GOT3 (cell line): ENCODE measurements around the gene SH3BP5L.

Source experiments
- DNase-seq: peaks from one replicate; lab custom pipeline; 2025; ENCODE audit warnings: mixed read lengths; lab: John Stamatoyannopoulos, UW

SH3BP5L gene

DNA sequence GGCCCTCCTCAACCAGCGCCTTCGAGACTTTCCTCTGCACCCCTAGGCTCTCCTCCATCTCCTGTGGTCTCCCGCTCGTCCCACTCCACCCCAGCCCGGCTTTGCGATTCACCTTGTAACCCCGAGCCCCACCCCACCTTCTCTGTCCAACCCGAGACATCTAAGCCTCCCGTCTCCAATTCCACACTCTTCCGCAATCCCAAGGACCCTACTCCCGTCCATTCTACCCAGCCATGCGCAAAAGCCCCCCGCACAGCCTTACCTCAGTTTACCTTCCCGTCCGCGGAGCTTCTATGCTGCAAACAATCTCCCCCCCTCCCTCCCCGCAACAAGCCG, 174 bp downstream of the SH3BP5L start:
- DNase-seq = no peak

DNA sequence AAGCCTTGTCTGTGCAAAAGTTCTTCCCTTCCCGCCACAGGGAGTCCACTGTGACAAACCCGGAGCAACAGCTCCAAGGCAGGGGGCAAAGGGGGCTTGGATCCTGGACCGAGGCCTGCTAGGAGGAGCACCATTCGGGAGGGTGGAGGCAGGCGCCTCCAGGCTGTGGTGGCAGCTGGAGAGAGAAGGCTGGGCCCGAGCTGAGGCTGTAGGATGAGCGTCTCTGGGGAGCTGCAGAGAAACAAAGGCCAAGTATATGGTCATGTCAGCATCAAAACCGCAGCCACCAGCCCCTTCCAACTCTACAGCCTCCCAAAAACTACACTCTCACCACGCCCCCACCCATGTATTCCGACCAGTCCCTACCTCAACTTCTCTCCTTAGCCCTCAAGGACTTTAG, 579 bp downstream of the SH3BP5L start:
- DNase-seq = no peak

DNA sequence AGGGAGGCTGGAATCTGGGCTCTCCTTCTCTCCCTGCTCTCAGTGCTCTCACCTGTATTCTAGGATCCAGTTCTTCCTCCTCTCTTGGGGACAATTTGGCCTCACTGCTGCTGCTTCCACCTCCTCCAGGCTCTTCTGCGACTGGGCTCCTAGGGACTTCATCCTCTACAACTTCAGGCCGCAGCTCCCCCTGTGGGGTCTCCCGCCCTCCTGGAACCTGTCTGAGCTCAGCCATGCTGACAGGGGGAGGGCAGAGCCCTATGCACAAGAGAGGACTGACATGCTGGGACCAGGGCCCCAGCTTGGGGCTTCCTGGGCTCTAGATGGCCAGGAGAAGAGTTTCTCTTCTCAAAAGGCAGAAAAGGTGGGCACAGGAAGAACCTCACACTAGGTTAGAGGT, 1.0 kb downstream of the SH3BP5L start:
- DNase-seq = no peak

DNA sequence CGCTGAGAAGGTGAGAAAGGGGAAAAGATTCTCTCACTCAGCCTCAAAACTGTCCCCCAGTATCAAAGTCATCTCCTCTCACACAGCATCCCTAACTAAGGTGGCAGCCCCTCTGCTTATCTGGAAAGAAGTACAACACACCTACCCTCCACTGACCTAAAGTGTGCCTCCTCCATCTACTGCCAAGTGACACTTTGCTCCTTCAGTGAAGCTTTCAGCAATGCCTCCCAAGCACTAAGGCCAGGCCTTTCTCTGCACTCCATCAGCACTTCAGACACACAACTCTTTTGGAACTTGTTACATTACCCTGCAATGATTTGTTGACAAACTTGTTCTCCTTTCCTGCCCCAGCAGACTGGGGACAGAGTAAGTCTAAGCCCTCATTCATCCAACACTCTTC, 1.4 kb downstream of the SH3BP5L start:
- DNase-seq = no peak

DNA sequence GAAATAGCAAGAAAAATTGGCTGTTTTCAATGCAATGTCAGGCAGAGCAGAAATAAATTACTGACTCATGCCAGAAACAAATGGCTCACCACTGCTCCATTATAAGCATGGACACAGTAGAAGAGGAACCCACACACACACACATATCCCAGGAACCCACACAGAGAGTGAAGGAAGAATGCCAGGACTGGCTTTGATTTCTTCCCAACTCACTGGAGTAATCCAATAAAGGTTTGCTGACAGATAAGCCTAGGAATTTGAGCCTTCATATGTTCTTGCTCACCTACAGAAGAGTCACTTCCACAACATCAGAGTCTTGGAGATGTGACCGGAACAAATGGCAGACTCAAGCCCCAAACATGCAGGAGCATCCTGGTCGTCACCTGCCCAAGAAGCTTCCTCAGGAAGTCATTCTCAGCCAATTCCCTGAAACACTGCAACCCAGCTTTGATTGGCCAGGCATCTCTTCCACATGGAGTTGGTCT, 2.2 kb downstream of the SH3BP5L start:
- DNase-seq = peak; percentile 38

DNA sequence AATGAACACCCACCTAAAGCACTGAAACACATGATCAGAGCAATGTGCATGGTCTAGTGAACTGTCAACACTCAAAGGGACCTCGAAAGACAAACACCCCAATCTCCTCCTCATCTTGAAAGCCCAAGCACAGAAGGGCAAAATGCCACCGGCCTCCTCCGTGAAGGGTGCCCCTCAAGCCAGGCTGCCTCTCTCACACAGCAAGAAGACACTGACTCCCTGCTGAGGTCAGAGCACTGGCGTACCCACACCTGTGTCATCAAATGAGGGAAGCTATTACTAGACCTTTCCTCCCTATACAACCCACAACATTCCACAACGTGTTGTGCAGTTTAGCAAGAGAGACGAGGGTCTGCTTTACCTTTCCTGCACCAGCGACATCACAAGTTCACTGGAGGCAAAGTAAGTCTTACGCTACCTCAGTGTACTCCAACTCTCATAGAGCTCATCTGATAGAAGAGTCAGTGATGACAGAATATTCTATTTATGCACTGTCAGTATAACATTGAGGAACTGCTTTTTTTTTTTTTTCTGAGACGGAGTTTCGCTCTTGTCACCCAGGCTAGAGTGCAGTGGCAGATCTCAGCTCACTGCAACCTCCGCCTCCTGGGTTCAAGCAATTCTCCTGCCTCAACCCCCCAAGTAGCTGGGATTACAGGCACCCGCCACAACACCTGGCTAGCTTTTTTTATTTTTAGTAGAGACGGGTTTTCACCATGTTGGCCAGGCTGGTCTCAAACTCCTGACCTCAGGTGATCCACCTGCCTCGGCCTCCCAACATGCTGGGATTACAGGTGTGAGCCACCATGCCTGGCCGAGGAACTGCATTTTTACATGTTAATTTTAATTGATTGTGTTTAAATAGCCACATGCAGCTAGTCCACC, 3.3 kb downstream of the SH3BP5L start:
- no peak for DNase-seq

DNA sequence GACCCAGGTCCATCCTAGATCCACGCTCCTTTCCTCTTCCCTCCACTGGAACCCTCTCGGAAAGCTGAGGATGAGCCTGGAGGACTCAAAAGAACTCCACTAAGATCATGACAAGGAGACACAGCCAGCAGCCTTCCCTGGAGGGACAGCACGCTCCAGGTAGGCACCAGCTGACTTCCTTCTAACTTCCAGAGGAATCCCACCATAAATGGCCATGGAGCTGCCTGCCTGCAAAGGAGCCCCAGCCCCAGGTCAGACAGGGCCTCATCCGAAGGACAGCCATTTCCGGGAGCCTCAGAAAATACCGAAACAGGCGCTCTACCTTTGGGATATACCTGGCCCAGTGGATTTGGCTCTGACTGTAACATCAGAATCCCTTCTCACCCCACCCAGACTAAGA, 4.1 kb downstream of the SH3BP5L start:
- no peak for DNase-seq

DNA sequence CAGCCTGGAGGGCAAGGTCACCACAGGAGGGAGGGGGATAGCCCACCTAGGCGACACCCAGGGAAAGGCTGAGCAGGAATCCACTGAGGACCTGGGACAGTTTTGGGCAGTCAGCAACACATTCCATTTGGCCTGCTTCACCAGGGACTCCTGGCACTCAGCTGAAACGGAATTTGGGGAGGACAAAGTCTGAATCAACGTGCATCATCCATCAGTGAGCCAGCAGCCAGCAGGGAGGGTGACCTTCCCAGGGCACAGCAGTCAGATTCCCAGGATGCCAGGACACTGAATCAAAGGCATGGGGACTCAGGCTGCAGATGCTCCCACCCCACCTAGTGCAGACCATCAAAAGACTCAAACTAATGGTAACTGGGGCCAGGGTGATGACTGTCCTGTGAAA, 4.6 kb downstream of the SH3BP5L start:
- no peak for DNase-seq

DNA sequence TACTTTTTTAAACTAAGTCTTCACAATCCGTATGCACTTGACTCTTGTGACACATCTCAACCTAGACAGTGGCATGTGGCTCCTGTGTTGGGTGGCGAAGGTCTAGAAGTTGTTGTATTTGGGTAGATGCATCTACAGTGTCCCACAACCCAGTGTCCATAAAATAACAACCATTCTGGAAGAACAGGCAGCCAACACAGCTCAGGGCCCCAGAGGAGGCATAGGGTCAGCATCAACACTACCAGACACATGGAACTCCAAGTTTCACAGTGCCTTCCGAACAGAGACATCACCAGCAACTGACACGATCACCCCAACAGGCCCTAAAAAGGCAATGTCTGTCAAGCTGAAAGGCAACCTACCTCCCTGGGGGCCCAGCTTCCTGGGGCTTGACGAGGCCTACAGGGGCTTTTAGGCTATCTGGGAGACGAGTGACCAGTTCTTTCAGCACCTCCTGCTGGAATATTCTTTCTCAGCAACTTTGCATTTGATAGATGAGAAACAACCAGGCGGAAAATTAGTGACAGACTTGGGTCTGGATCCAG, 5.6 kb downstream of the SH3BP5L start:
- no peak for DNase-seq

DNA sequence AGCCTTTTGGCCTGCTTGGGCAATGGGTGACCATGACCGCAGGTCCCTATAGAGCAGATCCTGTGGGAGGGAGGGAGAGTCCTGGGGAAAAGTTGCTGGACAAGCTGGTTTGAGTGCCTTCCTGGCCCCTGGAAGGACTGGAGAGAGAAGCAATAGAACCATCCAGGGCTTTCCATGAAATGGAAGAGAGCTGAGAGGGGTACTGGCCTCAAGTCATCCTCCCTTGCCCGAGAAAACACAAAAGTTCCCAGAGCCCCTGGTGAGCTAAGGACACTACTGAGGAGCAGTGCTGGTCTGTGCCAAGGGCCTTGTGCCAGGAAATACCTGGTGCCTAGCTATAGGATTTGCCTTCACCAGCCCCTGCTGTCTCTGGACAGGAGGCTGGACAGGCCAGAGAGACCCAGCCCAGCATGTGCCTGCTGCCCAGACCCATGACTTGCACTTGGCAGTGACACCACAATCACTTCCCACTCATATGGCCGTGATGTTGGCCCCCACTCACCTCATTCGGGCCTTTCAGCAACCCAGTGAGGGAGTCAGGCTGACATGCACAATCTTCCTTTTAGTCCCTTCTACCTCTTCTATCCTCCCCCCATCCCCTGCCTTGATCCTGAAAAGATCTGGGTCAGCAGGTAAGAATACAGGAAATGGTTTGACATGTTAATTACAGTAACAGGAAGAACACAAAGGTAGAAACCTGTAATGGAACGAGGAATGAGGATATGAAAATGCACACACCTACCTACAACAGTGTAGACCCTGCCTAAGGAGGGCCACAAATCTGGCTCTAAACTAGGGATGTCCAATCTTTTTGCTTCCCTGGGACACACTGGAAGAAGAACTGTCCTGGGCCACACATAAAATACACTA, 7.0 kb downstream of the SH3BP5L start:
- DNase-seq = no peak

DNA sequence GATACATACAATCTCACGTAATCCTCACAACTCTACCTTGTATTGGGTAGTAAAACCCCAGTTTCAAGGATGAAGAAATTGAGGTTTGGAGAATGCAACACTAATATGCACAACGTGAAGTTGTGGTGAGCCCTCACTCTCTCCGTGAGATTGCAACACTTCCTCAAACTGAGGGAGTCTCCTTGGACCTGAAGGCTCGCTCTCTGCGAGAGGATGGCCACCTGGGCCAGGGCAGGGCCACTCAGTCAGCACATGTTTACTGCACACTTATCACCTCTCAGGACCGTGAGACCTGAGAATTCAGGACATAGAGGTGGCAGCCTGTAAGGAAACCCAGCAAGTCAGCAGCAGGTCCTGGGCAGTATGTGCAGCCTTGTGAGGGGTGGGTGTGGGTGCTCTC, 8.7 kb downstream of the SH3BP5L start:
- no peak for DNase-seq

DNA sequence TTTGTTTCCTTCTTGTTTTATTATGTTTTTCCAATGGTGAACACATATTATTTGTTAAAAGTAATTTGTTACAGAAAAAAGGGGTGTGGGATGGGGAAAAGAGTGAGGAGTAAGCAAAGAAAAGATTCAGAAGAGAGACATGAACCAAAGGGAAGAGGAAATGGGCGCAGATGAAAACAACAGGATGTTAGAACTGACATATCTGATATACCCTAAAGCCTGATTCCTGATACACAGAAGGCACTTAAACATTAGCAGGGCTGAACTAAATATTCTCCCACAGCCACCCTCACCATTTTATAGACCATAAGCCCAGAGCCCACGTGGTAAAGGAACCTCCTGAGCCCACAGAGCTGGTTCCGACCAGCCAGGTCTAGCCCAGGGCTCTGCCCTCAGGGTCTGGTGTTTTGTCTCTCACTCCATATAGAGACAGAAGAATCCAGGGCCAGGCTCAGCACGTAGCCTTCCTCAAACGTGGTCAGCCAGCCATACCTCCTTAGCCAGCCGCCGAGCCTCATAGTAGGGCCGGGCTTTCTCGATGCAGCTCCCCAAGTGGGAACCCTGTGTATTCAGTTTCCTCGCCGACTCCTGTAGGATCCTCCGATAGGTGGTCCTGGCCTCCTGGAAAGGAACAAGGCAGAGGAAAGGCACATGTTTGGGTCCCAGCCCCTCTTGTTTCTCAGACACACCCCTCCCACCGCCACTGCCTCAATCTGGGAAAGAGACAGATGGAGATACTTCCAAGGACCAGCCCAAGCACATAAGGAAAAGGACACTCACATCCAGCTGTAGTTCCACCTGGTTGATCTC, 9.5 kb downstream of the SH3BP5L start:
- no peak for DNase-seq

DNA sequence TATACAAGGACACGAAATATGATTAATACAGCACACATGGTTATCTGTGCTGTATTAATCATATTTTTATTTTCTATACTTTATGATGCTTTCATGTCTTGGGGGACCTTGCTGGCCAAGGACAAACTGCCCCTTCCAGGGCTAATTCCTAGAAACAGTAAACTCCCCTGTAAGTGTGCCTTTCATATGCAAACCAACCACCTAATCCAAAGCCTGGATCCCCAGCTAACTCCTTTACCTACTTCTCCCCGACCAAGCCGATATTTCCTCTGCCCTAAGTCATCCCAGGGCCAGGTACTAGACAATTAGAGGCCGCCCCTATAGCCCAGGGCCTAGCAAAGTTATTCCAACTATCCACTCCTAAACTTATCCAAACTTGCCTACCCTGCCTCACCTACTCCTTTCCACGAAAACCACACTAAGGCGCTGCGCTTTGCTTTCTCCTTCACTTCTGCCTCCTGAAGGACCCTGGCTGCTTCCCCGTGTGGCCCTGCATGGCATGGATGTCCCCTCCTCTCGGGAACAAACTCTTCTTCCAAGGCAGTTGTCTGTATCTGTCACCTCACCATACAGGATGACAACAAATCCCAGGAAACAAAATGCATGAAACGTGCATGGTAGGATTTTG, 10.2 kb downstream of the SH3BP5L start:
- DNase-seq = no peak

DNA sequence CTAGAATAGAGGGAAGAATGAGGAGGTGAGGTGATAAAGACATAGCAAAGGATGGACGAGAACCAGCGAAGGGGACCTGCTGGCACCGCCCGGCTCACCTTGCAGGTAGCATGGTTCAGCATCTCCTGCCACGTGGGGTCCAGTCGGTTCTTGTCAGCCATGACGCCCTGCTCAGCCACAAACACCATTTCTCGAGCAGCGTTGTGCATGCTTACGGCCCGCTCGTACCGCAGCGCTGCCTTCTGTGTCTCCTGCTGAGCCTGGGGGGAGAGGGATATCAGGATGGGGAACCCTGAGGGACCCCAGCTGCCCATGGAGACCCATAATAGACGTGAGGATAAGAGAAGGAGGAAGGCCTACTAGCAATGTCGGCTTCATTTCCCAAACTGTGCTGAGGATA, 11.4 kb downstream of the SH3BP5L start:
- no peak for DNase-seq

DNA sequence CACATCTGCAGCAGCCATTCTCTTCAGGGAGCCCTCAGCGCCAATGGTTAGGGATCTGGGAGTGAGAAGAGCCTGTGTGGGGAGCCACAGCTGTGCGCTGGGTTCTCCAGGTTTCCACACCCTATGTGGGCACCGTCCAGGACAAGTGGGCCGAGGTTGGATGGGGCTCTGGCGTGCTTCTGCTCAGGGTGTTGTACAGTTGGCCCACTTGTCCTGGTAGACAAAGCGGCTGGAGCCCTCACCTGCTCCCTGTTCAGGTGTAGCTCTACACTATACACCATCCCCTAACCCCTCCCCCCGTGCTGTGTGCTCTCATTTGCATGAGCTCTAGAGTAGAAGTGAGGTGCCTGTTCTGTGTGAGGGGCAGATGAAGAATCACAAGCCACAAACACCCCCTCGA, 12.2 kb downstream of the SH3BP5L start:
- DNase-seq = no peak

DNA sequence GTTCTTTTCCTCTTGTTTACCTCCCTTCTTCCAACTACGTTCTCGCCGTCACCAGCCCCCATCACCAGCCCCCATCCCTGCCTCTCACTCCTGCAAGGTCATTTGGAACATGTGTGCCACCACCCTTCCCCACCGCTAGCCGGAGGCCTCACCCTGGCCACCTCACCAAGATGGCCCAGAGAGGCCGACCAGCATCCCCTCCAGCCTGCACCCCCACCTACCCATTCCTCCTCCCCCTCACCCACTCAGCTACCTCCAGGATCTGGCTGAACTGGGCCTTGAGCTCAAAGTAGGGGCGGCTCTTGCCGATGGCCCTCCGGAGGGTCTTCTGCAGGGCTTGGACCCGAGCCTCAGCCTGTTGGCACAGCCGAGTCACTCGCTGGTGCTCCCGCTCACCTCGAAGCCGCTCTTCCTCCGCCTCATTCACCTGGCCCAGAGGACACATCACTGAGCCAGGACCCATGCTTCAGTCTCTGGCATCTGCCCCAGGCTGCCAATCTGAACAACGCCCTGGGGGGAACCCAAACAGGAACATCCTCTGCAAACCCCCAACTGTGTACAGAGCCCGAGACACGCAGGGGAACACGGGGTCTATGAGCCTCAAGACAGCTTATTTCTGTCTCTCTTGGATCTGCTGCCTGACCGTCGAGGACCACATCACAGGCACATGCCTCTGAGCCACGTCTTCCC, 12.8 kb downstream of the SH3BP5L start:
- no peak for DNase-seq

DNA sequence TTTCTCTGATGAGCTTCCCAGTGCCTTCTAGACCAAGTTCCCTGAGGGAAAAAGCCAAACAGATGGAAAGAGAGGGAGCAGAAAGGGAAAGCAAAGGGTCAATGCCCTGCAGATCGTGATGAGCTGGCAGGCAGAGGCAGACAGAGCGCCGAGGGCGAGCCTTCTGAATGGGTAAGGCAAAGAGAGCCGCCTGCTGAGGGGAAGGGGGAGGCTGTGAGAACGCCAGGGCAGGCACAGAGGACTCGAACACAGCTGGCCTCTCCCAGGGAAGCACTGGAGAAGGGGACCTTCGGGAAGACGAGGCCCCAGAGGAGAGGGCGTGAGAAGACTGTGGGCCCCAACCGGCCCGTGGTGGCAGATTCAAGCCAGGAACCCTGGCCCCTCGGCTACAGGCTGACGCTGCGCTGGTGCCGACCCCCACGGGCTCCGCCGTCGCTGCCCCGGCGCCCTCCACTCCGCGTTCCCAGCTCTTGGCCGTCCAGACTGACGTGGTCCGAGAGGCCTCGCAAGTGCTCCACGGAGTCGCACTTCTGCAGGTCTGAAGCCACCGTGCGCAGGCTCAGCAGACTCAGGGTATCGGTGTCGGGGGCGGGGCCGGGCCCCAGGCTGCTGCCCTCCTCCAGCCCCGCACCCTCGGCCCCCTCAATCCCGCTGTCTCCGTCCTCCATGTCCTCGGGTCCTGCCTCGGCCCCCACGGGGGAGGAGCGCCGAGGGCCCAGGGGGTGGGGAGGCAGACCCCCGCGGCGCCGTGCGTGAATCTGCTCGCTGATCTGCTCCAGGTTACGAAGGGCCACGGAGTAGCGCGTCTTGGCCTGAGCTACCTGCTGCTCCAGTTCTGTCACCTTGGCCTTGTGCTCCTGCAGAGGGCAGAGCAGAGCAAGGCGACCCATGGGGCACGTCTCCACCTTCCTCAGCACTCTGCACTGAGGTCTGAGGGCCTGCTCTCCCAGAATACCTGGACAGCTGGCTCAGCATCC, 13.9 kb downstream of the SH3BP5L start:
- no peak for DNase-seq

DNA sequence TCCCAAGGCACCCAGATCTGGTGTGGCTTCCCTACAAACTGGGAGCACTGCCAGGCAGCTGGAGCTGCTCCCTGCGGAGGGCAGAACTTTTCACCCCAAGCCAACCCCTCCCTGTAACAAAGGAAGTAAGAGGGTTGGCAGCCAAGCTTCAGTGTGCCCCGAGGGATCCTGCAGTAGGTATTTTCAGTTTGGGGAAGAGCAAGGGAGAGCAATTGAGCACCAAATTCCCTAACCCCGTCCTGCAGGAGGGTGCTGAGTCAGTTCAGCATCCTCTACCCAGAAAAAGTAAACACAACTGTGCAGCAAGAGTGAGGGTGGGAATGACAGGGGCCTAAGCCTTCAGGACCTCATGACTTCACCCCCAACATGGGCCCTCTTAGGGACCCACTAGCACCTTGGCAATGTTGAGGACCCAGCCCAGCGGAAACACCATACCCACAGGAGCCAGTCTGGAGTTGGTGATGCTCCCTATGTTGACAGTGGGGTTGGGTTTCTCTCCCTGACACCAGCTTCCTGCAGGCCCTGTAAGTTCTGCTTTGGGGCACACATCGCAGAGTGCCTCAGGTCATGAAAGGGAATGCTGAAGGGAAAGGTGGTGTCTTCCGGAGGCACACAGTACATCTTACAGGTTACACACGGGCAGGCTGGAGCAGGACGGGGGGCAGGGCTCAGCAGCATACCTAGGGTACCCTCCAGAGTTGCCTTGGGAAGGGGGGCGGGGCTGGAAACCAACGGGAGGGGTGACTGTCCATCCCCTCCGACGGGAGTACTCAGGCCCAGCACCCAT, 14.8 kb downstream of the SH3BP5L start:
- no peak for DNase-seq
